ENCODE measurements around the gene LYRM4.
"Not testable (repeated sequence)": the region's sequence is repeated elsewhere in the genome, so short reads cannot be mapped to it uniquely, and the experiment has no call there.

Gene LYRM4

DNA sequence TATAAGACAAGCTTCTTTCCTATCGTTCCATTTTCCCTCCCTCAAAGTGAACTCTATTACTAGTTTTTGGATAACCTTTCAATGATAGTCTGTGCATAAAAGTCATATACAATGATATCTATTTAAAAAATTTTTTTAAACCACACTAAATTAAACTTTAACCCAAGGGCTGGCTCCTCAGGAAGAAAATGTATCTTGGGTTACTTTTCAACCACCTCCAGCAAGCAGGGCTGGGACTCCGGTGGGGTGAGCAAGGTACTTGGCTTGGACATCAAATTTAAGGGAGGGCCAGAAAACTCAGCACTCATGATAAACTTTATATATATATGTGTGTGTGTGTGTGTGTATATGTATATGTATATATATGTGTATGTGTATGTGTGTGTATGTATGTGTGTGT lies 189.5 kb downstream of the LYRM4 start:
- DNase-seq: no peak

DNA sequence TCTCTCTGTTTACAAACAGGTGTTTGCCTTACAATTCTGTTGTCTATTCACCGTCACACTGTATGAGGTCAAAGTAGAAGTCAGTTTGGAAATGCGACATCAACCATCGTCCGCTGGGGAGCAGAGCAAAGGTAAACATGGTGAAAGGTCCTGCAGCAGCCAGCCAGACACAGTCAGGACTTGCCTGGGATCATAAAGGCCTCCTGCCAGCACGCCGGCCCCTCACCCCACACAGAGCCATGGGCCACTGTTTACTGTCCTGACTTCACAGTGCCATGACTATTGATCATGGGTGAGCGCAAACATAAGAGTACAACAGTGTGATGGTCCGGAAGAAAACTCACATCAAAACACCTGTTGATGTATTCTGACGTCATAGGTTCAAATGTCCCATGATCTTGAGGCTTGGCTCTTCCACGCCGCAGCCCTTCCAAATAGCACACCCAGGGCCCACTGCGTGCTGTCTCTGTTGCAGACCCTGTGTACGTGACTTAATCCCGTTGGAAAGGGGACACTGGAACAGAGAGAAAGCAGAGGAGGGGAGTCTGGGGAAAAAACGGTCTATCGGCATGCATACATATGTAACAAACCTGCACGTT lies 192.5 kb downstream of the LYRM4 start:
- no peak for DNase-seq

DNA sequence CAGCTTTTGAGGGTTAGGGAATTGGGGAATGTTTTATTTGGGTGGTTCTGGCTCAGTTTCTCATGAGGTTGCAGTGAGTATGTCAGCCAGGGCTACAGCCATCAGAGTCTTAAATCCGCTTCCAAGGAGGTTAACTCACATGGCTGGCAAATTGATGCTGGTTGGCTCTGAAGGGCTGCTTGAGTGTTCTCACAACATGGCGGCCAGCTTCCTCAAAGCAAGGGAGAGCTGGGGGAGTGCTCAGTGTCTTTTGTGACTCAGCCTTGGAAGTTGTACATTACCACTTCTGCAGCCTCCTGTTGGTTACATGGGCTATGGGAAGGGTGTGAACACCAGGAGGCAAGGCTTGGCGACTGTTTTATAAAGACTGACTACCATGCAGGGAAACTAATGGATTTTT lies 193.4 kb downstream of the LYRM4 start:
- no peak for DNase-seq

DNA sequence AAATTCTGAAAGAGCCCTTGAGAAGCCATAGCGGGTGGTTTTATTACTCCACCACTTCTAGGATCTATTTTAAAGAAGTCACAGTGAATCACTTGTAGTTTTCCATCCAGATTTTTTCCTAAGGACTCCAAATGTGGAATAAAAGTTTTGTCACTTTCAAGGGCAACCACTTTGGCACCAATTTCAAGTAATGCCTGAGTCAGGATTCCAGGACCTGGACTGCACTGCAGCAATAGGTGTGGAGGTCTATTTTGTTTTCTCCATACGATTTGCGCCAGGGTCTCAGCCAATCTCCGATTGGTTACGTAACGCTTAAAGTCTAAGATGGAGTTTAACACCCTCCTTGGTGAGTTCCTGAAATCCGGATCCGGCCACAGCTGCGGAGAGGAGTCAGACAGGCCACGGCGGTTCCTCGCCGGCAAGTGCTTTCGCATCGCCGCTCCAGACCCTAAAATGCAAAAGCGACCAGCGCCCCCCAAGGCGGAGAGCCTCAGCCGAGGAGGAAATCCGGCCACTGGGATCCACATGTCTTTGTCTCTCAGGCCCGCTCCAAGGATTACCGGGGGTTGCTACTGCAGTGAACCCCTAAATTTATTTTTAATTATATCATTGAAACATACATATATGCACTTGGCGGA lies 194.2 kb downstream of the LYRM4 start:
- DNase-seq: no peak

DNA sequence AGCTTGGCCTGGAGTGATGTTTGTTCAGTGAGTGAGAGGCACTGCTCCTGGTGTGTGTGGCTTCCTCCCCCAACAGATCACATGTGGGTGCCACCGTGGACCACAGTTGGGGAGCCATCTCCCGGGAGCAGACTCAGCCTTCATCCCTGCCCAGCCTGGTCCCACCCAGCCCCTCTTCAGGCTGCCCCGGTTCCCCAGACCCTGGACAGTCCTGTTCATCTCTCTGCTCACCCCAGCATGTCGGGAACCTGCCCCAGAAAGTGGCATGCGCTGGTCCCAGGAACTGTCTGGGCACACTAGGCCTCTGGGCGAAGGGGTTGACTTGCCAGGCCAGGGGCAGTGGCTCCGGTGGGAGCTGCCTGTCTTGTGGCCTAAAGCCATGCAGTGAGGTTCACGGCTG lies 197.1 kb downstream of the LYRM4 start:
- DNase-seq: no peak

DNA sequence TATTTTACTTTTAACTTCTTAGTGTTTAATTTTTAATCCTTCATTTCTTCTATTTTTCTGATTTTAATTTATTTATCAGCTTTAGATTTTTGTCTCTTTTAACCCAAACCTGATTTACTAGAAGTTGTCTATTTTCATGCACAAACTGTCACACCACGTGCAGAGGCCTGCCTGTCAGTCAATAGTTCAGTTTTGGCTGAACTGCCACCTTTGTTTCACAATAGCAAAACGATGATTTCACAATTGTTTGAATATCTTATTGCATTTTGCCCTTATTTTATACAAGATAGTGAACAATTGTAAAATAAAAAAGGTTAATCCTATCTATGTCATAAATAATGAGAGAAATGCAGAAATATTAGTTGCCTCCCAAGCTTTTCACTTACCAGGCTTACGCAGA lies 199.6 kb downstream of the LYRM4 start:
- DNase-seq: no peak

DNA sequence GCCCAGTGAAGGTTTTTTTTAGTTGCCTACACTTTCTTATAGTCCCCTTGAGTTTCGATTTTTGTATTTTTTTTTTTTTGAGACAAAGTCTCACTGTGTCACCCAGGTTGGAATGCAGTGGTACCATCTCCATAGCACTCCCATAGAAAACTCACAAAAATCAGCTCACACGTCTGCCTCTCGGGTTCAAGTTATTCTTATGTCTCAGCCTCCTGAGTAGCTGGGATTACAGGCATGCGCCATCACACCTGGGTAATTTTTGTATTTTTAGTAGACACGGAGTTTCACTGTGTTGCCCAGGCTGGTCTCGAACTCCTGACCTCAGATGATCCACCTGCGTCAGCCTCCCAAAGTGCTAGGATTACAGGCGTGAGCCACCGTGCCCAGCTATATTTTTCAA lies 200.3 kb downstream of the LYRM4 start:
- not testable (repeated sequence) for DNase-seq

DNA sequence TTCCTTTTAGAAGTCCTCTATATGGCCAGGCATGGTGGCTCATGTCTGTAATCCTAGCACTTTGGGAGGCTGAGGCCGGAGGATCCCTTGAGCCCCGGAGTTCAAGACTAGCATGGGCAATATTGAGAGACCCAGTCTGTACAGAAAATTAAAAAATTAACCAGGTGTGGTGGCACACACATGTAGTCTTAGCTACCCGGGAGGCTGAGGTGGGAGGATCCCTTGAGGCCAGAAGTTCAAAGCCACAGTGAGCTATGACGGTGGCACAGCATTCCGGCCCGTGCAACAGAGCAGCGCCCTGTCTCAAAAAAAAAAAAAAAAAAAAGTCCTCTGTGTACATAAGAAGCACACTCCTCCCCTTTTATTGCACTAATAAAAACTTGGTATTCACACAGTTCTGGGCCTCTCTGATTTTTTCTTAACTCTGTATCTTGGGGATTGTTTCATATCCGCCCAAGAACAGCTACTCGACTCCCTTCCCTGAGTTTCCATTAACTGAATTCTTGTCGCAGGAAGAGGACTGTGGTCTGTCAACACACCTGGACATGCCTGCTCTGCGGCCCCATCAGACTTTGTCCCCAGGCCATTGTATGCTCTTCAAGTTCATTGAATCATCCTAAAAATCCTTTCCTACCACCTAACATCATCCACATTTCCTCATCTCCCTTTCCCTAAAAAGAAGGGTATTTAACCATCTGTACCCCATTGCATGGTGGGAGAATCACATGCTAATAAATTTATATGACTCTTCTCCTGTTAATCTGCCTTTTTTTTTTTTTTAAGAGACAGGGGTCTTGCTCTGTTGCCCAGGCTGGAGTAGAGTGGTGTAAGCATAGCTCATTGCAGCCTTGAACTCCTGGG lies 201.5 kb downstream of the LYRM4 start:
- no peak for DNase-seq

Data from CD4-positive, alpha-beta T cell treated with Interleukin-1 beta for 1 hour (primary cell).